H1 (cell line): ENCODE data around the gene FLNC.

ENCODE experiments used
- CHD1 ChIP-seq: IDR thresholded peaks from 2 replicates; pipeline ENCODE4 v1.6.1; 2012; ENCODE audit warnings: low read depth, low read length, improper control_type of control experiment
- CREB1 ChIP-seq: IDR thresholded peaks from 2 replicates; pipeline ENCODE4 v1.6.1; 2012; ENCODE audit warnings: inconsistent platforms
- CTCF ChIP-seq, 3 experiments: IDR thresholded peaks; 1 replicate in 2 of 3; 2 replicates in 1 of 3; pipeline versions ENCODE4 v1.5.1 to v1.6.1; 2011; ENCODE audit warnings: low read length in 3 of 3, mild to moderate bottlenecking in 3 of 3, inconsistent platforms in 2 of 3, low read depth in 1 of 3, moderate library complexity in 1 of 3; ENCODE audit not compliant: insufficient read depth in 1 of 3; ENCODE audit errors: control extremely low read depth in 1 of 3
- EZH2 ChIP-seq: fragments of 200-600 bp; sonication (generic); IDR thresholded peaks from 2 replicates; pipeline ENCODE4 v1.7.1; 2012; ENCODE audit warnings: low read depth, mild to moderate bottlenecking, moderate library complexity, low read length, inconsistent platforms; ENCODE audit not compliant: severe bottlenecking
- GTF2F1 ChIP-seq: IDR thresholded peaks from 2 replicates; pipeline ENCODE4 v1.6.1; 2012; ENCODE audit warnings: low read depth, low read length, improper control_type of control experiment, borderline replicate concordance
- MAFK ChIP-seq: IDR thresholded peaks from 2 replicates; pipeline ENCODE4 v1.6.1; 2012; ENCODE audit warnings: low read depth, mild to moderate bottlenecking, improper control_type of control experiment, low read length
- POLR2A ChIP-seq, 2 experiments: IDR thresholded peaks; 1 replicate in 1 of 2; 2 replicates in 1 of 2; pipeline ENCODE4 v1.6.1; 2011; ENCODE audit warnings: low read depth in 2 of 2, low read length in 2 of 2, mild to moderate bottlenecking in 2 of 2; ENCODE audit errors: control extremely low read depth in 1 of 2
- POLR2AphosphoS5 ChIP-seq: IDR thresholded peaks from 2 replicates; pipeline ENCODE4 v1.6.1; 2011; ENCODE audit warnings: low read depth, low read length
- RFX5 ChIP-seq: IDR thresholded peaks from 2 replicates; pipeline ENCODE4 v1.6.1; 2011; ENCODE audit warnings: low read depth, low read length, improper control_type of control experiment, borderline replicate concordance
- SP2 ChIP-seq: IDR thresholded peaks from 2 replicates; pipeline ENCODE4 v1.6.1; 2012; ENCODE audit warnings: mild to moderate bottlenecking, low read length, inconsistent platforms
- TF ChIP-seq, protein P1 (sequence below): fragments of 300-600 bp; sonication (generic); IDR thresholded peaks from 2 replicates; pipeline ENCODE4 v1.7.1; 2012; ENCODE audit warnings: low read length, moderate library complexity, mild to moderate bottlenecking, inconsistent platforms; ENCODE audit not compliant: insufficient replicate concordance
- TF ChIP-seq, protein P2 (sequence below): IDR thresholded peaks from 2 replicates; pipeline ENCODE4 v1.6.1; 2011; ENCODE audit warnings: low read depth, mild to moderate bottlenecking, low read length; ENCODE audit not compliant: insufficient read depth

DNA sequence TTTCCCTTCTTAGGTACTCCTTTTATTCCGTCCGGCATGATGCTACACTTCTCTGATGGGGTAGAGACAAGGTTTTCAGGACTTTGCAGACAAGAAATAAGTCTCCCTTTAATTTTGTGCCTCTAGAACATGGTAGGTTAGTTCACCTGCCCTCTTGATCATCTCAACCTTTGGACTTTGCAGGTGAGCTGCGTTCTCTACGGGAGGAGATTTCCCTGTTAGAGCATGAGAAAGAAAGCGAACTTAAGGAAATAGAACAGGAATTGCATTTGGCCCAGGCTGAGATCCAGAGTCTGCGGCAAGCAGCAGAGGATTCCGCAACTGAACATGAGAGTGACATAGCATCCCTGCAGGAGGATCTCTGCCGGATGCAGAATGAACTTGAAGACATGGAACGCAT, 29.2 kb upstream of the FLNC start:
- no peak for TF ChIP-seq CTCF (IDR thresholded peaks at IDR 0.05; ENCODE audit: control extremely low read depth in 1 of 3, insufficient read depth in 1 of 3, low read depth in 1 of 3, low read length in 3 of 3)
- TF ChIP-seq POLR2AphosphoS5, result no peak
- no peak for TF ChIP-seq MAFK
- TF ChIP-seq, protein P1, sequence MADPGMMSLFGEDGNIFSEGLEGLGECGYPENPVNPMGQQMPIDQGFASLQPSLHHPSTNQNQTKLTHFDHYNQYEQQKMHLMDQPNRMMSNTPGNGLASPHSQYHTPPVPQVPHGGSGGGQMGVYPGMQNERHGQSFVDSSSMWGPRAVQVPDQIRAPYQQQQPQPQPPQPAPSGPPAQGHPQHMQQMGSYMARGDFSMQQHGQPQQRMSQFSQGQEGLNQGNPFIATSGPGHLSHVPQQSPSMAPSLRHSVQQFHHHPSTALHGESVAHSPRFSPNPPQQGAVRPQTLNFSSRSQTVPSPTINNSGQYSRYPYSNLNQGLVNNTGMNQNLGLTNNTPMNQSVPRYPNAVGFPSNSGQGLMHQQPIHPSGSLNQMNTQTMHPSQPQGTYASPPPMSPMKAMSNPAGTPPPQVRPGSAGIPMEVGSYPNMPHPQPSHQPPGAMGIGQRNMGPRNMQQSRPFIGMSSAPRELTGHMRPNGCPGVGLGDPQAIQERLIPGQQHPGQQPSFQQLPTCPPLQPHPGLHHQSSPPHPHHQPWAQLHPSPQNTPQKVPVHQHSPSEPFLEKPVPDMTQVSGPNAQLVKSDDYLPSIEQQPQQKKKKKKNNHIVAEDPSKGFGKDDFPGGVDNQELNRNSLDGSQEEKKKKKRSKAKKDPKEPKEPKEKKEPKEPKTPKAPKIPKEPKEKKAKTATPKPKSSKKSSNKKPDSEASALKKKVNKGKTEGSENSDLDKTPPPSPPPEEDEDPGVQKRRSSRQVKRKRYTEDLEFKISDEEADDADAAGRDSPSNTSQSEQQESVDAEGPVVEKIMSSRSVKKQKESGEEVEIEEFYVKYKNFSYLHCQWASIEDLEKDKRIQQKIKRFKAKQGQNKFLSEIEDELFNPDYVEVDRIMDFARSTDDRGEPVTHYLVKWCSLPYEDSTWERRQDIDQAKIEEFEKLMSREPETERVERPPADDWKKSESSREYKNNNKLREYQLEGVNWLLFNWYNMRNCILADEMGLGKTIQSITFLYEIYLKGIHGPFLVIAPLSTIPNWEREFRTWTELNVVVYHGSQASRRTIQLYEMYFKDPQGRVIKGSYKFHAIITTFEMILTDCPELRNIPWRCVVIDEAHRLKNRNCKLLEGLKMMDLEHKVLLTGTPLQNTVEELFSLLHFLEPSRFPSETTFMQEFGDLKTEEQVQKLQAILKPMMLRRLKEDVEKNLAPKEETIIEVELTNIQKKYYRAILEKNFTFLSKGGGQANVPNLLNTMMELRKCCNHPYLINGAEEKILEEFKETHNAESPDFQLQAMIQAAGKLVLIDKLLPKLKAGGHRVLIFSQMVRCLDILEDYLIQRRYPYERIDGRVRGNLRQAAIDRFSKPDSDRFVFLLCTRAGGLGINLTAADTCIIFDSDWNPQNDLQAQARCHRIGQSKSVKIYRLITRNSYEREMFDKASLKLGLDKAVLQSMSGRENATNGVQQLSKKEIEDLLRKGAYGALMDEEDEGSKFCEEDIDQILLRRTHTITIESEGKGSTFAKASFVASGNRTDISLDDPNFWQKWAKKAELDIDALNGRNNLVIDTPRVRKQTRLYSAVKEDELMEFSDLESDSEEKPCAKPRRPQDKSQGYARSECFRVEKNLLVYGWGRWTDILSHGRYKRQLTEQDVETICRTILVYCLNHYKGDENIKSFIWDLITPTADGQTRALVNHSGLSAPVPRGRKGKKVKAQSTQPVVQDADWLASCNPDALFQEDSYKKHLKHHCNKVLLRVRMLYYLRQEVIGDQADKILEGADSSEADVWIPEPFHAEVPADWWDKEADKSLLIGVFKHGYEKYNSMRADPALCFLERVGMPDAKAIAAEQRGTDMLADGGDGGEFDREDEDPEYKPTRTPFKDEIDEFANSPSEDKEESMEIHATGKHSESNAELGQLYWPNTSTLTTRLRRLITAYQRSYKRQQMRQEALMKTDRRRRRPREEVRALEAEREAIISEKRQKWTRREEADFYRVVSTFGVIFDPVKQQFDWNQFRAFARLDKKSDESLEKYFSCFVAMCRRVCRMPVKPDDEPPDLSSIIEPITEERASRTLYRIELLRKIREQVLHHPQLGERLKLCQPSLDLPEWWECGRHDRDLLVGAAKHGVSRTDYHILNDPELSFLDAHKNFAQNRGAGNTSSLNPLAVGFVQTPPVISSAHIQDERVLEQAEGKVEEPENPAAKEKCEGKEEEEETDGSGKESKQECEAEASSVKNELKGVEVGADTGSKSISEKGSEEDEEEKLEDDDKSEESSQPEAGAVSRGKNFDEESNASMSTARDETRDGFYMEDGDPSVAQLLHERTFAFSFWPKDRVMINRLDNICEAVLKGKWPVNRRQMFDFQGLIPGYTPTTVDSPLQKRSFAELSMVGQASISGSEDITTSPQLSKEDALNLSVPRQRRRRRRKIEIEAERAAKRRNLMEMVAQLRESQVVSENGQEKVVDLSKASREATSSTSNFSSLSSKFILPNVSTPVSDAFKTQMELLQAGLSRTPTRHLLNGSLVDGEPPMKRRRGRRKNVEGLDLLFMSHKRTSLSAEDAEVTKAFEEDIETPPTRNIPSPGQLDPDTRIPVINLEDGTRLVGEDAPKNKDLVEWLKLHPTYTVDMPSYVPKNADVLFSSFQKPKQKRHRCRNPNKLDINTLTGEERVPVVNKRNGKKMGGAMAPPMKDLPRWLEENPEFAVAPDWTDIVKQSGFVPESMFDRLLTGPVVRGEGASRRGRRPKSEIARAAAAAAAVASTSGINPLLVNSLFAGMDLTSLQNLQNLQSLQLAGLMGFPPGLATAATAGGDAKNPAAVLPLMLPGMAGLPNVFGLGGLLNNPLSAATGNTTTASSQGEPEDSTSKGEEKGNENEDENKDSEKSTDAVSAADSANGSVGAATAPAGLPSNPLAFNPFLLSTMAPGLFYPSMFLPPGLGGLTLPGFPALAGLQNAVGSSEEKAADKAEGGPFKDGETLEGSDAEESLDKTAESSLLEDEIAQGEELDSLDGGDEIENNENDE, result no peak
- TF ChIP-seq CHD1, result no peak
- TF ChIP-seq EZH2, result no peak
- TF ChIP-seq POLR2A (IDR thresholded peaks at IDR 0.05; ENCODE audit: control extremely low read depth in 1 of 2, low read depth in 2 of 2, low read length in 2 of 2), result no peak
- TF ChIP-seq RFX5, result no peak
- TF ChIP-seq CREB1, result no peak
- TF ChIP-seq GTF2F1, result no peak
- TF ChIP-seq, protein P2, sequence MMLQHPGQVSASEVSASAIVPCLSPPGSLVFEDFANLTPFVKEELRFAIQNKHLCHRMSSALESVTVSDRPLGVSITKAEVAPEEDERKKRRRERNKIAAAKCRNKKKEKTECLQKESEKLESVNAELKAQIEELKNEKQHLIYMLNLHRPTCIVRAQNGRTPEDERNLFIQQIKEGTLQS, result no peak
- no peak for TF ChIP-seq SP2
